Measurements from ENCODE around the gene RBM34.

Gene RBM34

GRCh38 chr1:235112297-235113182 is 48.5 kb downstream of the RBM34 start:
- no peak for TF ChIP-seq Cebpa-rat (IDR thresholded peaks at IDR 0.05)
- Histone ChIP-seq H3K27ac (no peak overlapping the region), H3K4me1 (no peaks in the 10 kb centered on the region), H3K4me2 (no peak overlapping the region), H3K9ac (no peak overlapping the region), H3K9me3 (replicated peaks in 1 of 11) (no peaks in the 10 kb centered on the region), H3K27me3 (no peaks in the 10 kb centered on the region), H3K4me3 (no peak overlapping the region), H4K20me1 (peaks cover 56 to 98% (median 92%) of the 10 kb centered on the region in 11 experiments; a peak in 20 of 22 replicates), H3K36me3 (peaks cover 97 to 100% (median 98%) of the 10 kb centered on the region in 11 experiments)

DNA sequence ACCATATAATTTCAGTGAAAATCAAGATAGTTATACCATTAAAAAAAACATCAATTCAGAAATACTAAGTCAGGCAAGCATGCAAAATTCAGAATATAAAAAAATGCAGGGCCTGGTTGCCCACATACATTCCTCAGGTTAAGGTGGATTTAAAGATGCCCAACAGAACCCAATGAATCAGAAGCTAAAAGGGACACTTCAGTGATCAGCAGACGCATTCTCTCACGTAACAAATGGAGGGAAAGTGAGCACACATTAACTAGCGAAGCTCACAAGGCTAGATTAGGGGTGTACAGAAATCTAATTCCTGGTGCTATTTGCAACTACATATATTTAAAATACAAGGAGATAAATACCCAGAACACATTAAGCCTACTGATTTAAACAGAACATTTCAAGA is 49.9 kb downstream of the RBM34 start:
- no peaks in the 10 kb centered on the region for H3K4me1 ChIP-seq
- no peaks in the 10 kb centered on the region for H3K27me3 ChIP-seq
- no peak overlapping the region for H3K4me3 ChIP-seq
- H3K9ac ChIP-seq, result no peak overlapping the region
- H3K27ac ChIP-seq, result no peak overlapping the region
- no peak for TF ChIP-seq Cebpa-rat (IDR thresholded peaks at IDR 0.05)
- no peaks in the 10 kb centered on the region for H3K9me3 ChIP-seq (replicated peaks in 1 of 11)
- no peak overlapping the region for H3K4me2 ChIP-seq
- H4K20me1 ChIP-seq, result peaks cover 50 to 89% (median 84%) of the 10 kb centered on the region in 11 experiments; a peak in 20 of 22 replicates
- peaks cover 87 to 100% (median 94%) of the 10 kb centered on the region in 11 experiments for H3K36me3 ChIP-seq

- H3K27ac ChIP-seq, result no peak overlapping the region
- H3K36me3 ChIP-seq, result peaks cover 65 to 82% (median 72%) of the 10 kb centered on the region in 11 experiments
- H3K9ac ChIP-seq, result no peak overlapping the region
- TF ChIP-seq Cebpa-rat (IDR thresholded peaks at IDR 0.05), result no peak
- H3K4me3 ChIP-seq, result no peak overlapping the region
- peaks cover 33 to 72% (median 61%) of the 10 kb centered on the region in 11 experiments; a peak in 20 of 22 replicates for H4K20me1 ChIP-seq
- H3K4me1 ChIP-seq, result peaks cover 0 to 18% (median 3%) of the 10 kb centered on the region in 10 experiments; a peak in 10 of 20 replicates
- no peak overlapping the region for H3K4me2 ChIP-seq
- H3K9me3 ChIP-seq (replicated peaks in 1 of 11), result no peaks in the 10 kb centered on the region
- H3K27me3 ChIP-seq, result no peaks in the 10 kb centered on the region
Measured at GRCh38 chr1:235108876-235109275, 52.2 kb downstream of the RBM34 start.

DNA sequence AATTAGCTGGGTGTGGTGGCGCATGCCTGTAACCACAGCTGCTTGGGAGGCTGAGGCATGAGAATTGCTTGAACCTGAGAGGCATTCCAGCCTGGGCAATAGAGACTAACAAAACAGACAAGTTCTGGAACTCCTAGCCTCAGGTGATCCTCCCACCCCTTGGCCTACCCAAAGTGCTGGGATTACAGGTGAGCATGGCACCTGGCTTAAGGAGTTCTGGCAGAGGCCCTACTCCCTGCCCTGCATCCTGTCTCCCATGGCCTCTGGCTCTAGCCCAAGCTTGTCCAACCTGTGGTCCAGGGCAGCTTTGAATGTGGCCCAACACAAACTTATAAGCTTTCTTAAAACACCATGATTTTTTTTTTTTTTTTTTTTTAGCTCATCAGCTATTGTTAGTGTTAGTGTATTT is 52.9 kb downstream of the RBM34 start:
- Histone ChIP-seq H3K9me3 (replicated peaks in 1 of 11) (no peaks in the 10 kb centered on the region), H4K20me1 (peaks cover 32 to 65% (median 55%) of the 10 kb centered on the region in 11 experiments; a peak in 20 of 22 replicates), H3K27me3 (no peaks in the 10 kb centered on the region), H3K27ac (no peak overlapping the region), H3K4me1 (peaks cover 0 to 25% (median 7%) of the 10 kb centered on the region in 10 experiments; a peak in 10 of 20 replicates), H3K9ac (no peak overlapping the region), H3K4me2 (no peak overlapping the region), H3K36me3 (peaks cover 59 to 75% (median 65%) of the 10 kb centered on the region in 11 experiments), H3K4me3 (no peak overlapping the region)
- TF ChIP-seq Cebpa-rat (IDR thresholded peaks at IDR 0.05), result no peak

GRCh38 chr1:235107368-235108184 is 53.5 kb downstream of the RBM34 start:
- no peak overlapping the region for H3K4me2 ChIP-seq
- H3K27ac ChIP-seq, result no peak overlapping the region
- no peak overlapping the region for H3K9ac ChIP-seq
- no peaks in the 10 kb centered on the region for H3K27me3 ChIP-seq
- H3K36me3 ChIP-seq, result peaks cover 52 to 69% (median 59%) of the 10 kb centered on the region in 11 experiments
- no peak overlapping the region for H3K4me3 ChIP-seq
- H3K9me3 ChIP-seq (replicated peaks in 1 of 11), result no peaks in the 10 kb centered on the region
- peaks cover 26 to 59% (median 48%) of the 10 kb centered on the region in 11 experiments; a peak in 20 of 22 replicates for H4K20me1 ChIP-seq
- no peak for TF ChIP-seq Cebpa-rat (IDR thresholded peaks at IDR 0.05)
- H3K4me1 ChIP-seq, result peaks cover 0 to 31% (median 8%) of the 10 kb centered on the region in 10 experiments; a peak in 10 of 20 replicates

DNA sequence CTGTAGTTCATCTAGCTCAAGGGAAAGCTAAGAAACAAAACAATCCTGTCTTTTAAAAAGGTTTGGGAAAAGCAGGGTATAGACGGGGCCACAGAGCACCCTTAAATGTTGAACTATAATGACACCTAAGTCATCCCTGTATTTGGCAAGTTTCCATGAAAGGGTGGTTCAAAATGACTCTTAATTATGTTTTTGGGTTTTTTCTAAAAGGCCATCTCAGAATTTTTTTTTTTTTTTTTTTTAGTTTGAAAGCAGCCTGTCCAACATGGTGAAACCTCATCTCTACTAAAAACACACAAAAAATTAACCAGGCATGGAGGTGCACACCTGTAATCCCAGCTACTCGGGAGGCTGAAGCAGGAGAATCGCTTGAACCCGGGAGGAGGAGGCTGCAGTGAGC is 54.6 kb downstream of the RBM34 start:
- H3K27me3 ChIP-seq, result no peaks in the 10 kb centered on the region
- H3K4me3 ChIP-seq, result no peak overlapping the region
- no peak overlapping the region for H3K27ac ChIP-seq
- H3K9me3 ChIP-seq (replicated peaks in 1 of 11), result no peaks in the 10 kb centered on the region
- H3K36me3 ChIP-seq, result peaks cover 44 to 57% (median 50%) of the 10 kb centered on the region in 11 experiments
- H3K9ac ChIP-seq, result no peak overlapping the region
- H4K20me1 ChIP-seq, result peaks cover 19 to 50% (median 42%) of the 10 kb centered on the region in 11 experiments; a peak in 19 of 22 replicates
- TF ChIP-seq Cebpa-rat (IDR thresholded peaks at IDR 0.05), result no peak
- no peak overlapping the region for H3K4me2 ChIP-seq
- peaks cover 0 to 39% (median 9%) of the 10 kb centered on the region in 10 experiments; a peak in 11 of 20 replicates for H3K4me1 ChIP-seq

DNA sequence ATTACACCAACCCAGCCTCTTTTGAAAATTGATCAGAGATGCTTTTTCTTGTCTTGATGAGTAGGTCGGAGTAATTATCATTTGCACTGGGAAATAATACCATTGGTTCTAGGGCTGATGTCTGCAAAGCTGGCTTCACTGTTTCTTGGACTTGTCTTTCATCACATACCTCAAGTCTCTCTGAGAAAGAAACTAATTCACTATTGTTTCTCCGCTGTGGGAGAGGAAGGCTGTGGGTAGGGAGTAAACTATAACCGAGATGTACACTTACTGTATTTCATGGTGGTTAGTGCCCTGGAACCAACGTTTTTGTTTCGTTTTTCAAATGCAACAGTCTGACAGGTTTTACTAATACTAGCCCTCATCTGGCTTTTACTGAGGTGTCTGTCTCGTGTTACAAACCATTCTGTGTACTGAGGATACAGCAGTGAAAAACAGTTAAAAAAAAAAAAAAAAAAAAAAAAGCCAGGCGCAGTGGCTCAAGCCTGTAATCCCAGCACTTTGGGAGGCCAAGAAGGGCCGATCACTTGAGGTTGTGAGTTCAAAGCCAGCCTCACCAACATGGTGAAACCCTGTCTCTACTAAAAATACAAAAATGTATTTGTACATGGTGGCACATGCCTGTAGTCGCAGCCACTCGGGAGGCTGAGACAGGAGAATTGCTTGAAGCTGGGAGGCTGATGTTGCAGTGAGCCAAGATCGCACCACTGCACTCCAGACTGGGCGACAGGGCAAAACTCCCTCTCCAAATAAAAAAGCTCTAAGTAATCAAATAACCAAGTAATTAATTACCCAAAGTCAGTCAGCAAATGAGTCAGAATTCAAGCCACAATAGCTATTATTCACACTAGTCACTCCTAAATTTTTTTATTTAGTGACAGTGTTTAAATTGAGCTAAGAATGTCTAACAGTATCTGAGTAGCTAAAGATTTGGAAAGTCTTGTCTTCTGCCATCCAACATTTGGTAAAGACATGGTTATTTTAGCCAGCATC is 55.7 kb downstream of the RBM34 start:
- H3K4me3 ChIP-seq, result no peak overlapping the region
- H3K36me3 ChIP-seq, result peaks cover 33 to 46% (median 38%) of the 10 kb centered on the region in 11 experiments
- no peak overlapping the region for H3K27ac ChIP-seq
- no peaks in the 10 kb centered on the region for H3K27me3 ChIP-seq
- no peak overlapping the region for H3K9ac ChIP-seq
- H3K4me2 ChIP-seq, result peak overlapping the region in 3 of 11 experiments; percentile 30 to 44 (median 37); a peak in 5 of 22 replicates
- no peak for TF ChIP-seq Cebpa-rat (IDR thresholded peaks at IDR 0.05)
- H4K20me1 ChIP-seq, result peaks cover 10 to 39% (median 32%) of the 10 kb centered on the region in 11 experiments; a peak in 19 of 22 replicates
- H3K4me1 ChIP-seq, result peaks cover 2 to 48% (median 19%) of the 10 kb centered on the region in 10 experiments; a peak in 17 of 20 replicates
- no peaks in the 10 kb centered on the region for H3K9me3 ChIP-seq (replicated peaks in 1 of 11)

DNA sequence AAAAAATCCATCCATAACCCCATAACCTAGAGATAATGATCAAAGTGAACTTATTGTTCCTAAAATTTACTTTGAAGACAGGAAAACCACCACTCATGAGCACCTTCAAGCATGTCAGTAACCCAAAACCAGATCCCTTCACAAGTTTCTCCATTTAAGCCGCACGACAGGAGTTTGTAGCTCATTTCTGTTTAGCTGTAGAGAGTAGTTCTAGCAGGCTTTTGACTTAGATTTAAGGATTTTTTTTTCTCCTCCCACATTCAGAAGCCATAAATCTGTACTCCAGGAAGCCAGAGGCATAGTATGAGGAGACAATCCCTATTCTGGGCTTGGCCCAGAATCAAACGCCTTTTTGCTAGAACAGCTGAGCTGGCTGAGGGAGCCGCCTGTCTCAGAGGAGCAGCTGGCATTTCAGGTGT is 58.0 kb downstream of the RBM34 start:
- Histone ChIP-seq H3K9ac (no peak overlapping the region), H3K27ac (no peak overlapping the region), H3K36me3 (peaks cover 9 to 23% (median 15%) of the 10 kb centered on the region in 11 experiments), H3K4me3 (no peak overlapping the region), H3K4me2 (peak overlapping the region in 3 of 11 experiments; percentile 41 to 44 (median 42); a peak in 5 of 22 replicates), H3K27me3 (no peaks in the 10 kb centered on the region), H4K20me1 (peaks cover 0 to 16% (median 9%) of the 10 kb centered on the region in 11 experiments; a peak in 15 of 22 replicates), H3K9me3 (replicated peaks in 1 of 11) (no peaks in the 10 kb centered on the region), H3K4me1 (peaks cover 6 to 68% (median 29%) of the 10 kb centered on the region in 10 experiments; a peak in 17 of 20 replicates)
- TF ChIP-seq Cebpa-rat (IDR thresholded peaks at IDR 0.05), result no peak

All from BLaER1 treated with 17β-estradiol and CSF1 and Interleukin-3, amounts not matched to agents 10 nM and 100 nM (cell line).